HFF-Myc (cell line): ENCODE data around the gene ZNF316.

Source experiments
- DNase-seq: peaks from one replicate; pipeline ENCODE4 v3.0.0-alpha.2; 2011; ENCODE audit warnings: low read depth; ENCODE audit errors: extremely low read depth
- H3K4me3 ChIP-seq: replicated peaks from 2 replicates; pipeline ENCODE4 v1.5.1; 2011; ENCODE audit warnings: low read depth, mild to moderate bottlenecking, control low read depth, low read length
- CTCF ChIP-seq: IDR thresholded peaks from 2 replicates; pipeline ENCODE4 v1.5.1; 2012; ENCODE audit warnings: mild to moderate bottlenecking, low read depth, low read length, control low read depth; ENCODE audit errors: missing control alignments

The ZNF316 gene

DNA sequence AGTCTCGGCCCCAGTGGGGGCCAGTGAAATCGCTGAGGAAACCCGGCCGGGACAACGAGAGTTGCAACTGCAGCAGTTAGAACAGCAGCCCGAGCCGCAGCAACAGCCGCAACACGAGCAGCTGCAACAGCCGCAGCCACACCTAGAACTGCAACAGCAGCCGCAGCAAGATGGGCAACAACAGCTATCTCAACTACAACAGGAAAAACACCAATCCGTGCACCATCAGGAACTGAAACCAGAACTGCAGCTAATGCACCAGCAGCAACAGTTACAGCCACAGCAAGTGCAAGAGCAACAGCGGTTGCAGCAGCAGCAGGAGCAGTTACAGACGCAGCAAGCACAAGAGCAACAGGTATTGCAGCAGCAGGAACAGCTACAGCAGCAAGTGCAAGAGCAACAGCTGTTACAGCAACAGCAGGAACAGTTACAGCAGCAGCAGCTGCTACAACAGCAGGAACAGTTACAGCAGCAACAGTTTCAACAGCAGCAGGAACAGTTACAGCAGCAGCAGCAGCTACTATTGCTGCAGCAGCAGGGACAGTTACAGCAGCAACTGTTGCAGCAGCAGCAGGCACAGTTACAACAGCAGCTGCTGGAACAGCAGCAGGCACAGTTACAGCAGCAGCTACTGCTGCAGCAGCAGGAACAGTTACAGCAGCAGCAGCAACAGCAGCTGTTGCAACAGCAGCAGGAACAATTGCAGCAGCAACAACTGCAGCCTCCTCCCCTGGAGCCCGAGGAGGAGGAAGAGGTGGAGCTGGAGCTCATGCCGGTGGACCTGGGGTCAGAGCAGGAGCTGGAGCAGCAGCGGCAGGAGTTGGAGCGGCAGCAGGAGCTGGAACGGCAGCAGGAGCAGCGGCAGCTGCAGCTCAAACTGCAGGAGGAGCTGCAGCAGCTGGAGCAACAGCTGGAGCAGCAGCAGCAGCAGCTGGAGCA, 15.7 kb upstream of the ZNF316 start:
- H3K4me3 ChIP-seq = no peak overlapping the region
- TF ChIP-seq CTCF = no peak
- DNase-seq = no peak

- no peak for DNase-seq
- no peak for TF ChIP-seq CTCF
- H3K4me3 ChIP-seq = no peak overlapping the region
These were observed 14.9 kb upstream of the ZNF316 start for GRCh38 chr7:6622134-6622710.

GRCh38 chr7:6623589-6624245, 13.4 kb upstream of the ZNF316 start:
- TF ChIP-seq CTCF = no peak
- no peak overlapping the region for H3K4me3 ChIP-seq
- DNase-seq = no peak

GRCh38 chr7:6624246-6624611, 12.9 kb upstream of the ZNF316 start:
- no peak for DNase-seq
- no peak overlapping the region for H3K4me3 ChIP-seq
- no peak for TF ChIP-seq CTCF

GRCh38 chr7:6628045-6628444, 9.1 kb upstream of the ZNF316 start:
- no peak for TF ChIP-seq CTCF
- no peak for DNase-seq
- H3K4me3 ChIP-seq = no peak overlapping the region

DNA sequence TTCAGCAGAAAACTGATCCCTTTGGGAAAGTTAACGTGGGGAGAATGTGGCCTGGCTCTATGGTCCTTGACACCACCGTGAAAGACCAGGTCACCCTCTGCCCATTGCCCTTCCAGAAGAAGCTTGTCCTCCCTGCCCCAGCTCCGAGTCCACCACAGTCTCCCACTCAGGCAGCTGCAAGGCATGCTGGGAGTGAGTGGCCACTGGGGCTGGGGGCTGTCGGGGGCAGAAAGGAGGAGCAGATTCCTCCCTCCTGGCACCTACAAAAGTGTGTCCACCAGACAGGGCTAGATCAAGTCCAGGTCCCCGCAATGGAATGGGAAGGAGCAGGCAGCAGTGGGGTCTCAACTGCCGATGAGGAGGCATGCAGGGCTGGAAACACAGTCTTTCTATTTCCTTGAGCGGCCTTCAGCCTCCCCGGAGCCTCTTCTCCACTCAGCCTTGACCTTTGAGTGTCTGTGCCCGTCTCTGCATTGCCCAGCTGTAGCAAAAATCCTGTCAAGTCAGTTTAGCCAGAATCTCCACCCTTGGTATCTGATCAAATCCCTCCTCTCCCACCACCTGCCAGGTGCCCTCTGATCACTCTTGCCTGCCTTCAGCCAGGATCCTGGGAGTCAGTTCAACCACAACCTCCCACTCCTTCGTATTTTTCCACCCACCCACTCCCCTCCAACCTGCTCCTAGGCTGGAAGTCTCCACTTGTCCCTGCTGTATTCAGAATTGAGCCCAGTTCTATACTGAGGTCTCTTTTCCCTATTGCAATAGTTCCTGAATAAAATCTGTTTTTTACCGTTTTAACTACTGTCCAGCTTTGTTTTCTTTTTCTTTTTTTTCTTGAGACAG, 6.9 kb upstream of the ZNF316 start:
- H3K4me3 ChIP-seq = no peak overlapping the region
- no peak for TF ChIP-seq CTCF
- DNase-seq = no peak
